Cardiac muscle cell (in vitro differentiated cells and primary cell): ENCODE results near the gene RDM1. TPM values are rescaled to one million over a fixed set of nuclear protein-coding genes. Genes with fewer than 3 reads are reported as not detected.

Experiments used
- DNase-seq, 2 donors: peaks; one replicate each; pipeline versions ENCODE4 v3.0.0 to v3.0.0-alpha.2; 2010 to 2017; ENCODE audit warnings: low read depth in 1 of 2, low spot score in 1 of 2
- H3K27ac ChIP-seq: fragments of 200-600 bp; sonication (generic); 2 replicates; pipeline ENCODE4 v1.5.1; 2016
- H3K27me3 ChIP-seq: fragments of 200-600 bp; sonication (generic); 2 replicates; pipeline ENCODE4 v1.6.0; 2016; ENCODE audit warnings: control low read depth
- H3K36me3 ChIP-seq: fragments of 200-600 bp; sonication (generic); 2 replicates; pipeline ENCODE4 v1.5.1; 2016; ENCODE audit warnings: control low read depth
- H3K4me1 ChIP-seq: fragments of 200-600 bp; sonication (generic); 2 replicates; pipeline ENCODE4 v1.8.1; 2017; ENCODE audit warnings: low read depth, mild to moderate bottlenecking, mixed run types
- H3K4me3 ChIP-seq: fragments of 200-600 bp; sonication (generic); 2 replicates; pipeline ENCODE4 v1.5.1; 2016; ENCODE audit warnings: mild to moderate bottlenecking
- H3K9me3 ChIP-seq: fragments of 200-600 bp; sonication (generic); 2 replicates; pipeline ENCODE4 v1.5.1; 2017; ENCODE audit warnings: low read depth, mild to moderate bottlenecking, control low read depth
- polyA plus RNA-seq: library from polyadenylated mRNA; unstranded; fragments of >200 nt; fragmentation: Nextera tagmentation; extraction: Ambion mirVana; gene quantifications from 2 replicates; pipeline ENCODE4 v1.2.1, GENCODE V29; 2016
- total RNA-seq: library from RNA; depleted of rRNA; stranded (reverse); fragments of >200 nt; gene quantifications from 2 replicates; pipeline ENCODE4 v1.2.3, GENCODE V29; 2016
- TF ChIP-seq, protein P1 (sequence below): IDR thresholded peaks from 2 replicates; pipeline ENCODE4 v1.5.1; 2012; ENCODE audit warnings: low read depth, mild to moderate bottlenecking, low read length

Gene RDM1
- total and polyA plus RNA-seq, 2 experiments from 2014 or later: 2.6 to 6.4 TPM

DNA sequence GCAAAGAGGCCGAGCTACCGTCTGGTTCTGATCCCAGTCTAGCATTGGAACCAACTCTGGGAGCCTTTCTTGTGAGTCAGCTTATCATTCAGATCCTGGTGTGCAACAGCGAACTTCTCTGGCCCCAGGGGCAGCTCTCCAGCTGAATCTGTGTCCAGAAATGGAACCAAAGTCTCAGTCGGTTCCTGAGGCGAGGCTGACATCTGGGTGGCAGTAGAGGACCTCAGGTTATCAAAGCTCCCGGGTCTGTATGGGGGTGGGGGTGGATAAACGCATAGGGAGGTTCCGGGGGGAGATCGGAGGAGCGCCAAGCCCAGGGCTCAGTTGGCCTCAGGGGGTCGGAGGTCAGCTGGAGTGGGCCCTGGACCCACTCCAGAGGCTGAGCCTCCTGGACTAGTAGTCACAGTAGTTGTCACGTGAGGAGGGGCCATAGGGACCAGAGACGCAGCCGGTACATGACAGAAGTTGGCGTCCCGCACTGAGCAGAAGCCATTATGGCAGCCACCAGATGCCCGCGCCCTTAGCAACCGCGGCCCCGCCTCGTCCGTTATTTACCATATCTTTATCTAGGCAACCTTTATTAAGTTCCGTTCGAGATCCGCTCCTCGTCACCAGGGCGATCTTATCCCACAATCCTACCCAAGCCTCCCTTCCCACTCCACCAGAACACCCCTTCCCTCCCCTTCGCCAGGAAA, 12.9 kb downstream of the RDM1 start:
- DNase-seq: no peak
- Histone ChIP-seq H3K4me1 (no peaks in the 10 kb centered on the region), H3K36me3 (no peaks in the 10 kb centered on the region), H3K27me3 (no peaks in the 10 kb centered on the region), H3K4me3 (no peak overlapping the region), H3K27ac (no peak overlapping the region), H3K9me3 (no peaks in the 10 kb centered on the region)
- TF ChIP-seq, protein P1, sequence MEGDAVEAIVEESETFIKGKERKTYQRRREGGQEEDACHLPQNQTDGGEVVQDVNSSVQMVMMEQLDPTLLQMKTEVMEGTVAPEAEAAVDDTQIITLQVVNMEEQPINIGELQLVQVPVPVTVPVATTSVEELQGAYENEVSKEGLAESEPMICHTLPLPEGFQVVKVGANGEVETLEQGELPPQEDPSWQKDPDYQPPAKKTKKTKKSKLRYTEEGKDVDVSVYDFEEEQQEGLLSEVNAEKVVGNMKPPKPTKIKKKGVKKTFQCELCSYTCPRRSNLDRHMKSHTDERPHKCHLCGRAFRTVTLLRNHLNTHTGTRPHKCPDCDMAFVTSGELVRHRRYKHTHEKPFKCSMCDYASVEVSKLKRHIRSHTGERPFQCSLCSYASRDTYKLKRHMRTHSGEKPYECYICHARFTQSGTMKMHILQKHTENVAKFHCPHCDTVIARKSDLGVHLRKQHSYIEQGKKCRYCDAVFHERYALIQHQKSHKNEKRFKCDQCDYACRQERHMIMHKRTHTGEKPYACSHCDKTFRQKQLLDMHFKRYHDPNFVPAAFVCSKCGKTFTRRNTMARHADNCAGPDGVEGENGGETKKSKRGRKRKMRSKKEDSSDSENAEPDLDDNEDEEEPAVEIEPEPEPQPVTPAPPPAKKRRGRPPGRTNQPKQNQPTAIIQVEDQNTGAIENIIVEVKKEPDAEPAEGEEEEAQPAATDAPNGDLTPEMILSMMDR: no peak

DNA sequence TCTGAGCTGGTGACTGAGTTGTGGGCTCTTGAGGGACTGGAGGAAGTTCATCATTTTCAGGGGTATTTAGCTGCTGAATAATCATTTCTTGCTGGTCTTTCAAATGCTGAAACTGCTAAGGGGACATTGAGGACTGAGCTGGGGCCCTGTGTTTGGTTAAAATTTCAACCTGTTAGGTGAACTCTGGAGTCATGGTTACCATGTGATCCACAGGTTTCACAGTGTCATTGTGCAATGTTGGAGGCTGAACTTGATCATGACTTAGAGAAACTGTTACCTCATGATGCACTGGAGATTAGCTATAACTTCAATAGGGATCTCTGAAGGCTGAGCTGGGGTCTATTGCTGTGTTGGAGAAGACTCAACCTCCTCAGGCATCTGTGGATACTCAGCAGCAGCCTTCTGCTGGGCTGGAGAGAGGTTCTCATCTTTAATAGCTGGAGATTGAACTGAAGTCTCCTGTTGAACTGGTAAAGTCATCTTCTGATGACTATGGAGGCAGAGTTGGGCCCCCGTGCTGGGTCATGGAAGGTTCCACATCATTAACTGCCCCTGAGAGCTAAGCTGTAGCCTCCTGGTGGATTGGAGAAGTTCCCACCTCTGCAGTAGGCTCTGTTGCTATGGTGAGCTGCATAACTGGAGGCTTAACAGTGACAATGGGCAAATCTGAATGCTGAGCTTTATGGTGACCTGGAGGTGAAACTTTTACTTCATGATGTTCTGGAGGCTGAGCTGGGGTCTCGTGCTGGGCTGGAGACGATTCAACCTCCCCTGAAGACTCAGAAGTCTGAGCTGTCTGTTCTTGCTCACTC, 15.2 kb downstream of the RDM1 start:
- DNase-seq: no peak
- TF ChIP-seq, protein P1: no peak
- no peaks in the 10 kb centered on the region for H3K27me3 ChIP-seq
- no peak overlapping the region for H3K4me3 ChIP-seq
- no peaks in the 10 kb centered on the region for H3K36me3 ChIP-seq
- H3K4me1 ChIP-seq: no peaks in the 10 kb centered on the region
- no peak overlapping the region for H3K27ac ChIP-seq
- no peaks in the 10 kb centered on the region for H3K9me3 ChIP-seq

DNA sequence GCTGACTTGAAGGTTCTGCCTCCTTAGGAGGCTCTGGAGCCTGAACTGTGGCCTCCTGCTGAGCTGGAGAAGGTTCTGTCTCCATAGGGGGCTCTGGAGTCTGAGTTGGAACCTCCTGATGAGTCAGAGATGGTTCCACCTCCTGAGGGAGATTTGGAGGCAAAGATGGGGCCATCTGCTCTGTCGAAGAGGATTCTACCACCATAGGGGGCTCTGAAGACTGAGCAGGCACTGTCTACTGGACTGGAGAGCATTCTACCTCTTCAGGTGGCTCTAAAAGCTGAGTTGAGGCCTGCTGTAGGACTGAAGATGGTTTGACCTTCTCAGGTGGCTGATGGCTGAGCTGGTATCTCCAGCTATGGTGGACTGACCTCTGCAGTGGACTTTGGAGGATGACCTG, 16.2 kb downstream of the RDM1 start:
- H3K27ac ChIP-seq: no peak overlapping the region

DNA sequence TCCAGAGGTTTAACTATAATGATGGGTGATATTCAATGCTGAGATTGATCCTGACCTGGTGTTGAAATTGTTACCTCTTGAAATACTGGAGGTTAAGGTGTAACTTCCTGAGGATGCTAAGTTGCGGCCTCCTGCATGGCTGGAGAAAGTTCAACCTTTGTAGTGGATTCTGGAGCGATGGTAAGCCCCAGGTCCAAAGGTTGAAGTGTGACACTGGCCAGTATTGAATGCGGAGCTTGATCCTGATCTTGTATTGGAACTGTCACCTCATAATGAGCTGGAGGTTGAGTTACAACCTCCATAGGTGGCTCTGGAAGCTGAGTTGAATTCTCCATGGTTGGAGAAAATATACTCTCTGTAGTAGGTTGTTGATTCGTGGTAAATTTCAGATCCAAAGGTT, 17.0 kb downstream of the RDM1 start:
- no peak for DNase-seq
- Histone ChIP-seq H3K4me3 (no peak overlapping the region), H3K36me3 (no peaks in the 10 kb centered on the region), H3K4me1 (no peaks in the 10 kb centered on the region), H3K9me3 (no peaks in the 10 kb centered on the region), H3K27me3 (no peaks in the 10 kb centered on the region), H3K27ac (no peak overlapping the region)
- TF ChIP-seq, protein P1: no peak

More for the DNA sequence above, 16.2 kb downstream of the RDM1 start:
- TF ChIP-seq, protein P1: no peak
- Histone ChIP-seq H3K36me3 (no peaks in the 10 kb centered on the region), H3K4me3 (no peak overlapping the region), H3K9me3 (no peaks in the 10 kb centered on the region), H3K4me1 (no peaks in the 10 kb centered on the region), H3K27me3 (no peaks in the 10 kb centered on the region)
- DNase-seq: no peak

DNA sequence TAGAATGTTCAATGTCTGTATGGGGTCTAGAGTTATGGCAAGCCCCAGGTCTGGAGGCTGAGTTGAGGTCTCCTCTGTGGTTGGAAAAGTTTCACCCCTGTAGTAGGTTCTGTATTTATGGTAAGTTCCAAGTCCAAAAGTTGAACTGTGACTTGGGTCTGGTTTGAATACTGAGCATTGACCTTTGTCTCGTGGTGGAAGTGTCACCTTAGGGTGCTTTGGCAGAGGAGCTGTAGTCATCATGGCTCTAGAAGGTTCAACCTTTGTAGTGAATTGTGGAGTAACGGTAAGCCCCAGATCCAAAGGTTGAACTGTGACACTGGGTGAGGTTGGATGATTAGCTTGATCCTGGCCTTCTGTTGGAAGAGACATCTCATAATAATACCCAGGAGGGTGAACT, 17.6 kb downstream of the RDM1 start:
- TF ChIP-seq, protein P1: no peak
- H3K4me1 ChIP-seq: no peaks in the 10 kb centered on the region
- no peak for DNase-seq
- no peaks in the 10 kb centered on the region for H3K27me3 ChIP-seq
- H3K36me3 ChIP-seq: no peaks in the 10 kb centered on the region
- no peak overlapping the region for H3K27ac ChIP-seq
- no peak overlapping the region for H3K4me3 ChIP-seq
- H3K9me3 ChIP-seq: no peaks in the 10 kb centered on the region
